Loucy (cell line): Measurements from ENCODE around the gene PACSIN2.

Experiments used
- H2AFZ ChIP-seq: fragments of 200-600 bp; sonication (generic); 2 replicates; pipeline ENCODE4 v1.6.0; 2016; ENCODE audit warnings: antibody characterized with exemption, mild to moderate bottlenecking, low read length, moderate library complexity
- H3F3A ChIP-seq: fragments of 200-600 bp; 2 replicates; pipeline ENCODE4 v1.6.0; 2016; ENCODE audit warnings: antibody characterized with exemption, low read depth, mild to moderate bottlenecking
- H3K27me3 ChIP-seq: fragments of 200-600 bp; sonication (generic); 2 replicates; pipeline ENCODE4 v1.6.1; 2014; ENCODE audit warnings: low read length, mild to moderate bottlenecking; ENCODE audit not compliant: insufficient read depth, poor library complexity, severe bottlenecking
- H3K36me3 ChIP-seq: fragments of 200-600 bp; sonication (generic); 2 replicates; pipeline ENCODE4 v1.6.1; 2016; ENCODE audit warnings: low read length; ENCODE audit not compliant: insufficient read depth
- H3K4me1 ChIP-seq: fragments of 200-600 bp; sonication (generic); 2 replicates; pipeline ENCODE4 v1.5.1; 2014; ENCODE audit warnings: low read length, mild to moderate bottlenecking; ENCODE audit not compliant: insufficient read depth, poor library complexity, severe bottlenecking
- H3K4me2 ChIP-seq: fragments of 200-600 bp; sonication (generic); 2 replicates; pipeline ENCODE4 v1.6.0; 2014; ENCODE audit warnings: antibody characterized with exemption, low read length, low read depth, mild to moderate bottlenecking; ENCODE audit not compliant: poor library complexity, severe bottlenecking
- H3K4me3 ChIP-seq: fragments of 200-600 bp; sonication (generic); 2 replicates; pipeline ENCODE4 v1.5.1; 2014; ENCODE audit warnings: low read length, mild to moderate bottlenecking, mixed read lengths; ENCODE audit not compliant: poor library complexity, severe bottlenecking
- H3K79me2 ChIP-seq: fragments of 200-600 bp; sonication (generic); 2 replicates; pipeline ENCODE4 v1.6.1; 2014; ENCODE audit warnings: low read length; ENCODE audit not compliant: insufficient read depth
- H3K9ac ChIP-seq: fragments of 200-600 bp; sonication (generic); 2 replicates; pipeline ENCODE4 v1.6.0; 2014; ENCODE audit warnings: mild to moderate bottlenecking, low read depth, low read length, moderate library complexity; ENCODE audit not compliant: poor library complexity, severe bottlenecking
- H3K9me2 ChIP-seq: fragments of 200-600 bp; sonication (generic); replicated peaks from 2 replicates; pipeline ENCODE4 v1.6.1; 2016; ENCODE audit warnings: low read depth, low read length, mixed read lengths
- H3K9me3 ChIP-seq: fragments of 200-600 bp; sonication (generic); 2 replicates; pipeline ENCODE4 v1.6.1; 2014; ENCODE audit warnings: mild to moderate bottlenecking, antibody characterized with exemption, low read length, low read depth; ENCODE audit not compliant: insufficient read depth
- H4K20me1 ChIP-seq: fragments of 200-600 bp; sonication (generic); 2 replicates; pipeline ENCODE4 v1.6.0; 2014; ENCODE audit warnings: antibody characterized with exemption, low read length, mild to moderate bottlenecking; ENCODE audit not compliant: insufficient read depth, poor library complexity, severe bottlenecking
- EZH2phosphoT487 ChIP-seq: fragments of 200-600 bp; IDR thresholded peaks from 2 replicates; pipeline ENCODE4 v1.6.1; 2018; ENCODE audit warnings: antibody characterized with exemption, mild to moderate bottlenecking, moderate library complexity, borderline replicate concordance
- TF ChIP-seq, protein P1 (sequence below): fragments of 200-600 bp; sonication (generic); conservative IDR thresholded peaks from 2 replicates; pipeline ENCODE4 v1.5.1; 2014; ENCODE audit warnings: mild to moderate bottlenecking, antibody characterized with exemption, low read length

The PACSIN2 gene

DNA sequence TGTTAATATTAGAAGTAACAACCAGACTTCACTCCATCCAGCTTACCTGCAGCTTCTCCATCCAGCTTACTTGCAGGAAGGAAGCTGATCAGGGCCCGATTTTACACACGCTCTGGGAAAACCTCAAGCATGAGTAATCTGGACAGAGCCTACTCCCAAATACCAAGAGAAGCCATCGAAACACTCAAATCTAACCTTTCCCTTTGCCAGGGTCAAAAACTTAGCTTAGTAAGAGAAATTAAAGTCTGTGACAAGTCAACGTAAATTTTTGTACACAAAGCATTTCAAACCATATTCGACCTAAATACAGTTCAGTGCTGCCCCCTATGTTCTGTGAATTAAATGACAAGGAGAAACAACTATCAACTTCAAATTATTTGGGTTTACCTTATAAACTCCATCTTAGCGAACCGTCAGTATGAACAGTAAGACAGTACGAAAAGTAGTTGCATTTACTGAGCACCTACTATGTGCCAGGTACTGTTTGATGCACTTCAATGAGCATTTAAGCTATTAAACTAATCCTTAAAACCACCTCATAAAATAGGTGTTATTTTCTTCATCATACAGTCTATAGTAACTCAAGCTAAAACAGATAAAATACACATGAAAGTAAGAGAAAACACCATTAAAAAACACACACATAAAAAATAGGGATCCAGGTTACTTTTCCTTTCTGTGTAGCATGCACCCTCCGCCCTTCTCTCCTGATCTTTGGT is 194.7 kb downstream of the PACSIN2 start:
- no peak overlapping the region for H3K4me2 ChIP-seq
- no peaks in the 10 kb centered on the region for H3K9me2 ChIP-seq
- no peak overlapping the region for H3K4me3 ChIP-seq
- no peak overlapping the region for H2AFZ ChIP-seq
- no peak overlapping the region for H3K9ac ChIP-seq
- peaks cover 62% of the 10 kb centered on the region for H3K36me3 ChIP-seq
- H3K9me3 ChIP-seq: no peaks in the 10 kb centered on the region; the same call in 1 of the 2 replicates
- H3F3A ChIP-seq: no peaks in the 10 kb centered on the region
- H3K79me2 ChIP-seq: no peaks in the 10 kb centered on the region
- H4K20me1 ChIP-seq: no peaks in the 10 kb centered on the region
- TF ChIP-seq EZH2phosphoT487: no peak
- TF ChIP-seq, protein P1, sequence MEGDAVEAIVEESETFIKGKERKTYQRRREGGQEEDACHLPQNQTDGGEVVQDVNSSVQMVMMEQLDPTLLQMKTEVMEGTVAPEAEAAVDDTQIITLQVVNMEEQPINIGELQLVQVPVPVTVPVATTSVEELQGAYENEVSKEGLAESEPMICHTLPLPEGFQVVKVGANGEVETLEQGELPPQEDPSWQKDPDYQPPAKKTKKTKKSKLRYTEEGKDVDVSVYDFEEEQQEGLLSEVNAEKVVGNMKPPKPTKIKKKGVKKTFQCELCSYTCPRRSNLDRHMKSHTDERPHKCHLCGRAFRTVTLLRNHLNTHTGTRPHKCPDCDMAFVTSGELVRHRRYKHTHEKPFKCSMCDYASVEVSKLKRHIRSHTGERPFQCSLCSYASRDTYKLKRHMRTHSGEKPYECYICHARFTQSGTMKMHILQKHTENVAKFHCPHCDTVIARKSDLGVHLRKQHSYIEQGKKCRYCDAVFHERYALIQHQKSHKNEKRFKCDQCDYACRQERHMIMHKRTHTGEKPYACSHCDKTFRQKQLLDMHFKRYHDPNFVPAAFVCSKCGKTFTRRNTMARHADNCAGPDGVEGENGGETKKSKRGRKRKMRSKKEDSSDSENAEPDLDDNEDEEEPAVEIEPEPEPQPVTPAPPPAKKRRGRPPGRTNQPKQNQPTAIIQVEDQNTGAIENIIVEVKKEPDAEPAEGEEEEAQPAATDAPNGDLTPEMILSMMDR: peak; percentile 65
- no peaks in the 10 kb centered on the region for H3K4me1 ChIP-seq
- no peaks in the 10 kb centered on the region for H3K27me3 ChIP-seq
